ENCODE measurements around the gene ZSCAN32.

Gene ZSCAN32

GRCh38 chr16:3400779-3401688, at the start of gene ZSCAN32, which contains the start of gene ZNF174:
Gene ZSCAN32 (minus strand): TSS chr16:3401004. CDS start chr16:3397557, 3,447 bp downstream.
Gene ZNF174 (plus strand): TSS chr16:3401215. CDS start chr16:3402005, 790 bp downstream.
- peak; percentile 99 for DNase-seq

- peak; percentile 66 for DNase-seq
Observed at GRCh38 chr16:3444032-3444388, 43.2 kb upstream of the ZSCAN32 start.

DNA sequence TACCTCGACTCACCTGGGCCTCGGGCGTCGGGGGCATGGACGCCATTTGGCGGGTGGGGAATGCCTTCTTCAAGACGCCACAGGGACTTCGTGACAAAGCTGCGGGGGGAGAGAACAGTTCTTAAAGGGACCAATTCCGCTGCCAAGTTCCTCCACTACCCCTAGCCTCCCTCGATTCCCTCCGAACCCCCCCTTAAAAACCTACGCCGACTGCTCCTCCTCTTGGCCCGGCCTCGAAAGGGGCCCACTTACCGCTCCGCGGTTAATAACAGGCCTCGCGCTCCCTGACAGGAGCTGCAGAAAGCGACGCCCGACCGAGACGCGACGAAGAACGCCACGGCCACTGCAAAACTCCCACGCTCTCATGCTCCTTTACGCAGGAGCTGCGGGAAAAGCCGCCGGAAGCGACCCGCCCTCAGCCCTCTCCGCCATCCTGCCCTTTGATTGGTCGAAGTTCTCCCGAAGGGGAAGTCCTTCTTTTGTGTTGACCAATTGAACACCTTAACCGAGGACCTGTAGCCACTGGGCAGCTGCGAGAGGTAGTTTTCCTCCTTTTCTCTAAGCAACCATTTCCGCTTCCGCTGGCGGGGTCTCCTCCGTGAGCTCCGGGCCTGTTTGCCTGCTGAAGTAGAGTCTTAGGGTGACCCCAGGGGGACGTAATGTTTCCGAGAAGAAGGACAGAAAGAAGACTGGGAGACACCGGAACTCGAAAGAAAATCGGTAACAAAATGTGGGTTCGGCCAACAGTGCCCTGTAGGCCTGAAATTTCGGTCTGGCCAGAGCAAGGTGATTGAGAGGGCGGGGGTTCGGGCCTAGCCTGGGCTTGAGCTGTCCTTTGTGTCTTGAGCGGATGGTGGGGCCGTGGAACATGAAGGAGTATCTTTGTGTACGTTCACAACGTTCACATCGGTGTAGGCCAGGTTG, 42.6 kb upstream of the ZSCAN32 start, which contains the start of the genes NAA60 and ZNF597:
TSS of gene NAA60 (plus strand) at position 573 of the 924 bp plus-strand sequence. CDS start 32,548 bp downstream, outside the sequence.
TSS of gene ZNF597 (minus strand) at position 397 of the 924 bp plus-strand sequence. CDS start at position 46, 351 bp downstream.
- peak; percentile 87 for DNase-seq

GRCh38 chr16:3439637-3440036, 38.8 kb upstream of the ZSCAN32 start:
- no peak for DNase-seq

GRCh38 chr16:3434373-3434772, 33.6 kb upstream of the ZSCAN32 start:
- DNase-seq: no peak

- peak; percentile 73 for DNase-seq
Observed at GRCh38 chr16:3431779-3432219, 31.0 kb upstream of the ZSCAN32 start.

DNA sequence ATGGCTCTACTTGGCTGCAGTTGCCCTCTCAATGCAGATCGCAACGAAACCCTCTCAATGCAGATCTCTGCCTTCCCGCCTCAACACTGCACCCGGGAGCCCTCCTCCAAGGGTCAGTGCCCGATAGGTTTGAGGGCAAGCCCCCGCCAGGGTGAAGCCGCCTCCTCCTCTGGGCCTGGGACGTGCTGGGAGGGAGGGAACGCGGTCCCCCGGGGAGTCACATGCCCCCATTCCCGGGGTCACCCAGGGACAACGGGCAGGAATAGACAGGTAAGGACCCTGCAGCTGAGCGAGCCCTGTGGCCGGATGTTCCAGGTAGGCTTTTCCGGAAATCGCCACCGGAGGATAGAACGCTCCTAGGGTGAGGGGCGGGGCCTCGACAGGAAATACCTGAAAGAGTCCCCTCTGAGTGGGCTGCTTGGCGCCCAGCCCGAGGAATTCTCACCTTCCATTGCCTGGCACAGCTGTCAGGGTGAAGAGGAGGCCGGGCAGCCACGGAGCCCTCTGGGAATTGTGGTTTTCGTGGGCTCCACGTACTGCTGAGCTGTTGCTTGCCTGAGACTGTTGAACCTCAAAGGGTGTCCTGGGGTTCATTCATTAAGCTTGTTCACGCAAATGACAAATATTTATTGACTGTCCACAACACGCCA, 13.1 kb upstream of the ZSCAN32 start:
- no peak for DNase-seq

DNA sequence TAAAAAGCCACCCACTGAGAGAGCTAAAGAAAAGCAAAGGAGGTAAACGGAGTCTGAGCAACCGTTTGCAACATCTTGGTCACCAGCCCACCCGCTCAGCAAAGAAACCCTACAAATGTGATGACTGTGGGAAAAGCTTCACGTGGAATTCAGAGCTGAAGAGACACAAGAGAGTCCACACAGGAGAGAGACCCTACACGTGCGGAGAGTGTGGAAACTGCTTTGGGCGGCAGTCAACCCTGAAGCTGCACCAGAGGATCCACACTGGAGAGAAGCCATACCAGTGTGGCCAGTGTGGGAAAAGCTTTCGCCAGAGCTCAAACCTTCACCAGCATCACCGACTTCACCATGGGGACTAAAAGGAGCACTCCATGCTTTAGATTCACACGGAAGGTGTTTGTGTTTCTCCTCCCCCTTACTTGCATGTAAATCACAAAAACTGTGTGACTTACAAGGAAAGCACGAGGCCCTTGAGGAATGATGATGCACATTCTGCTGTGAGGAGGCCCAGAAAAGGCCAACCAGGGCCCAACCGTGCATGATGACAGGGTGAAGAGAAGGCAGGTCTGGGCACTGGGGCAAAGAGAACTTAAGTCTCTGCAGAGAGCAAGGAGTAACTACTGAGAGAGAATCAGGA, 7.9 kb upstream of the ZSCAN32 start:
- no peak for DNase-seq

- no peak for DNase-seq
Observed at GRCh38 chr16:3401719-3402397, 1.1 kb upstream of the ZSCAN32 start.

DNA sequence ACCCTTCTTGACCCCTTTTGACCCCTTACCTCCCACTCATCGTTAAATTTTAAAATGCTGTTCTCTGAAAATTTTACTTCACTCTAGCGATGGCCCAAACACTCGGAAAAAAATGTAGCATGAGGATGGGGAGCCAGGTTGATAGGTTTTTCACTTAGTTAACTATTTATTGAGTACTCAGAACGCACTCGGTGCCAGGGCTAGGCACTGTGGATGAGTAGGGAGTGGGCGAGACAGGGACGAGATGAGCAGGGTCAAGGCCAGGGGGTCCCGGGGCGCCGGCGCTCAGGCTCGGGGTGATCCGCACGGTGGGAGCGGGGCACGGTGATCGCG, 392 bp downstream of the ZSCAN32 start:
- DNase-seq: no peak

DNA sequence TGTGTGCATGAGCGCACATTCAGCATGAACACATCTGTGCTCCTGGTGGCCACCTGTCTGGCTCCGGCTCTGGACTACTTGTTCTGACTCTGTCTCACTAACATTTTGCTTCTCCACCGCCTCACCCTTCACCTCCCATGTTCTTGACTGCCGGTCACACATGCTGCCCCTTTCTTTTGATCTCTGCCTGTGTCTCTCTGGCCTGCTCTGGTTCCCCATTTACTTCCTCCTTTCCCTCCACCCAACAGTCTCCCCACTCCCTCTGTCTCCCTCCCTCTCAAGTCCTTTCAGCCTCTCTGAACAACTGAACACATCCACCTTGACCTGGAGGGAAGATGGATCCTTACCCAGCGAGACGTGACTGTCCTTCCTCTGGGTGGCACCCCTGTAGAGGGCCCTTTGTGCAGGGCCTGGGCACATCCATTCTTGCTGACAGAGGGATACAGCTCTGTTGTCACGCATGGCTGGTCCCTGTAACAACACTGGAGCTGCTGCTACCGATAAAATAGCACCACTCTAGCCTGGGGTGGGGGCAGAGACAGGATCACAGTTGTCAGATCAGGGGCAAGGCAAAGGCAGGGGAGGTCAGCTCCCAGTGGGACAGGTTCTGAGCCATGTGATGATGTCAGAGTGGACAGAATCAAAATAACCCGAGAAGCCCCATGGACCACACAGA, 11.0 kb downstream of the ZSCAN32 start:
- DNase-seq: no peak

- no peak for DNase-seq
Observed at GRCh38 chr16:3388325-3388724, 12.5 kb downstream of the ZSCAN32 start.

GRCh38 chr16:3383045-3383448, 17.8 kb downstream of the ZSCAN32 start:
- DNase-seq: no peak

DNA sequence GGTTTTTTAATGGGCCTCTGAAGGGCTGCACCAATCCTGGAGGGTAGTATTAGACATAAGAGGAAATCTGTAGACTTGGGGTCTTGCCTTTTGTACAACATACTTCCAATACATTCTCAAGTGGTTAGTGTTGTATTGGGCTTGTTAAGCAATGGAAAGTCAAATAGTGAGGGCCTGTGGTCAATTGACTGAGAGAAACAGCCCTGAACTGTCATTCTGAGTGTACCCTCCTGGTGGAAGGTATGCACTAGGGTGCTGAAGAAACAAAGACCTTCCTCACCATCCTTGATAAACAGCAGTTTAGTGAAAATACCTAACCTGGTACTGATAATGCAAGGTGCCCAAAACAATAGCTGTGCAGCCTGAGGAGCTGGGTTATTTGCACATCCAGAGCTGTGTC, 22.9 kb downstream of the ZSCAN32 start:
- DNase-seq: no peak

GRCh38 chr16:3375680-3376079, 25.1 kb downstream of the ZSCAN32 start:
- no peak for DNase-seq

DNA sequence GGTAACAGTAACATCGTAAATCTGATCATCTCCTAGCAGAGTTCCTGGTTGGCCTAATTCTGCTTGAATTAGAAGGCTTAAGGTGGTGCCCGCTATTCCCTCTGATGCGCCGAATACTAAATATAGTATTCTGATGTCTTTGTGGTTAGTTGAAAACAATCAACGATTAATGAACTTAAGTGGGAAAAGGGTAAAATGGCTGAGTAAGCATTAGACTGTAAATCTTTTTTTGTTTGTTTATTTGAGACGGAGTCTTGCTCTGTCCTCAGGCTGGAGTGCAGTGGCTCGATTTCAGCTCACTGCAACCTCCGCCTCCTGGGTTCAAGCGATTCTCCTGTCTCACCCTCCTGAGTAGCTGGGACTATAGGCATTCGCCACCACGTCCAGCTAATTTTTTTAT, 31.7 kb downstream of the ZSCAN32 start:
- DNase-seq: no peak

GRCh38 chr16:3364774-3365427, 35.9 kb downstream of the ZSCAN32 start:
- peak; percentile 93 for DNase-seq

DNA sequence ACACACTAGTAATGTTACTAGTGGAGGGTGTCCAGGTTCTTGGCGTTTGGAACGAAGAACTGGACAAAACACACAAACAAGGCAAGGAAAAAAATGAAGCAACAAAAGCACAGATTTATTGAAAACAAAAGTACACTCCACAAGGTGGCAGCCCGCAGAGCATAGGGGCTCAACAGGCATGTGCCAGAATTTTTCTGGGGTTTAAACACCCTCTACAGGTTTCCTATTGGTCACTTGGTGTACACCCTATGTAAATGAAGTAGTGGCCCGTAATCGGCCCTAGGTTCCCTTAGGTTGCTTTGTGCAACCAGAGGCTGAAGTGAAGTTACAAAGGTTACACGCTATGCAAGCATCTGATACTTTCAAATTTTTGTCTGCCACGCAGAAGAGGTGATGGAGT, 37.0 kb downstream of the ZSCAN32 start:
- DNase-seq: no peak

DNA sequence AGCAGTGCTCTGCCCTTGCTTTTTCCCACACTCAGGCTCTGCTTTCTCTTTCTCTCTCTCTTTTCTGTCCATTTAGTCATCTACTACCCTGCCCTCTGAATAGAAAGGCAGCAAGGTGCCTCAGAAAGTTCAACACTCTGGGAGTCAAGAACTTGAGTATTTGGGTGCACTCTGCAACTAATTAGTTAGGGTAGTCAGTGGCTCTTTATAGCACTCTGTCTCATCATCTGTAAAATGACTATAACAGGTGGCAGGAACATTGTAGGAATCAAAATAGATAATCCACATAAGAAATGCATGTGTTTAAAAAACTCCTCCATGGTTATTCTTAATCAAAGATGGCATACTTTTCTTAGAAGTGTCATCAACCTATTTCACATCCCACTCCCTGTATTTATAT, 37.9 kb downstream of the ZSCAN32 start:
- DNase-seq: no peak

- no peak for DNase-seq
Observed at GRCh38 chr16:3358871-3359270, 41.9 kb downstream of the ZSCAN32 start.

DNA sequence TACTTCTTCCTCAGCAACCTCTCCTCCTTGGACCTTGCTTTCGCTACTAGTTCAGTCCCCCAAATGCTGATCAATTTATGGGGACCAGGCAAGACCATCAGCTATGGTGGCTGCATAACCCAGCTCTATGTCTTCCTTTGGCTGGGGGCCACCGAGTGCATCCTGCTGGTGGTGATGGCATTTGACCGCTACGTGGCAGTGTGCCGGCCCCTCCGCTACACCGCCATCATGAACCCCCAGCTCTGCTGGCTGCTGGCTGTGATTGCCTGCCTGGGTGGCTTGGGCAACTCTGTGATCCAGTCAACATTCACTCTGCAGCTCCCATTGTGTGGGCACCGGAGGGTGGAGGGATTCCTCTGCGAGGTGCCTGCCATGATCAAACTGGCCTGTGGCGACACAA, 44.7 kb downstream of the ZSCAN32 start:
- no peak for DNase-seq

Measured in stimulated activated CD4-positive, alpha-beta T cell treated with anti-CD3 and anti-CD28 coated beads, Interleukin-1b, Interleukin-23, amount 100 ng/mL, for 48 hours (primary cell).